H1 (cell line): Measurements from ENCODE around the gene NMRK2. TPM values are rescaled to one million over a fixed set of nuclear protein-coding genes. Genes with fewer than 3 reads are reported as not detected.

Experiments
- CTCF ChIA-PET: fragments of 300-600 bp; sonication (Branson Sonifier 250); formaldehyde crosslinking; loops from one replicate; lab custom pipeline; 2021; ENCODE audit not compliant: partially characterized antibody; lab: Charles Lee
- POLR2A ChIA-PET: fragments of 300-600 bp; sonication (Branson Sonifier 250); formaldehyde crosslinking; loops from one replicate; lab custom pipeline; 2021; ENCODE audit warnings: inconsistent platforms; ENCODE audit not compliant: partially characterized antibody; lab: Charles Lee
- DNase-seq, 2 experiments: peaks; one replicate each; pipeline versions ENCODE4 v3.0.0 to v3.0.0-alpha.2; 2010 to 2022; ENCODE audit warnings: low spot score in 2 of 2, low read depth in 1 of 2, mixed read lengths in 1 of 2
- FAIRE-seq: peaks from 2 replicates; lab custom pipeline; 2011; peaks lifted over from hg19 to GRCh38; lab: Jason Lieb, UNC
- H2AFZ ChIP-seq: 2 replicates; pipeline ENCODE4 v1.8.1; 2012; ENCODE audit warnings: low read length, inconsistent platforms
- H2AK5ac ChIP-seq: 2 replicates; pipeline ENCODE4 v1.6.1; 2013; ENCODE audit warnings: low read depth, low read length
- H2BK120ac ChIP-seq: replicated peaks from 2 replicates; pipeline ENCODE3; 2013; ENCODE audit warnings: low read depth, low read length, inconsistent platforms
- H2BK12ac ChIP-seq: 2 replicates; pipeline ENCODE4 v1.6.1; 2013; ENCODE audit warnings: low read depth, low read length
- H2BK15ac ChIP-seq: 2 replicates; pipeline ENCODE4 v1.6.1; 2013; ENCODE audit warnings: low read length
- H2BK20ac ChIP-seq: 2 replicates; pipeline ENCODE4 v1.6.1; 2013; ENCODE audit warnings: low read length
- H2BK5ac ChIP-seq: 2 replicates; pipeline ENCODE4 v1.6.1; 2013; ENCODE audit warnings: low read depth, low read length
- H3K14ac ChIP-seq: 2 replicates; pipeline ENCODE4 v1.6.1; 2013; ENCODE audit warnings: inconsistent platforms; ENCODE audit not compliant: insufficient read length
- H3K18ac ChIP-seq: 2 replicates; pipeline ENCODE4 v1.6.1; 2013; ENCODE audit warnings: low read length; ENCODE audit errors: extremely low read depth
- H3K23ac ChIP-seq: 2 replicates; pipeline ENCODE4 v1.6.1; 2013; ENCODE audit warnings: inconsistent platforms; ENCODE audit not compliant: insufficient read length
- H3K23me2 ChIP-seq: 2 replicates; pipeline ENCODE4 v1.6.1; 2013; ENCODE audit warnings: low read depth, low read length
- H3K27ac ChIP-seq: 2 replicates; pipeline ENCODE4 v1.6.1; 2011; ENCODE audit warnings: low read depth, low read length, inconsistent platforms
- H3K27me3 ChIP-seq, 4 experiments: replicated peaks in 1 of 4; 1 replicate in 1 of 4; 2 replicates in 3 of 4; pipeline versions ENCODE4 v1.6.1 to v1.8.1; 2011 to 2013; ENCODE audit warnings: low read length in 3 of 4, mild to moderate bottlenecking in 3 of 4, inconsistent platforms in 2 of 4, mixed read lengths in 2 of 4, moderate library complexity in 1 of 4; ENCODE audit not compliant: control insufficient read depth in 3 of 4, insufficient read depth in 3 of 4; ENCODE audit errors: extremely low read depth in 1 of 4
- H3K36me3 ChIP-seq, 4 experiments: 2 replicates each; pipeline versions ENCODE4 v1.6.1 to v1.8.1; 2011 to 2013; ENCODE audit warnings: mild to moderate bottlenecking in 4 of 4, low read length in 3 of 4, moderate library complexity in 2 of 4, control low read depth in 1 of 4, inconsistent platforms in 1 of 4; ENCODE audit not compliant: insufficient read depth in 4 of 4, control insufficient read depth in 2 of 4
- H3K4ac ChIP-seq: replicated peaks from 2 replicates; pipeline ENCODE3; 2013; ENCODE audit warnings: low read length, low read depth, mixed read lengths, inconsistent platforms; ENCODE audit not compliant: insufficient read length
- H3K4me1 ChIP-seq, 4 experiments: replicated peaks in 1 of 4; 1 replicate in 1 of 4; 2 replicates in 3 of 4; pipeline versions ENCODE4 v1.6.1 to v1.8.1; 2011 to 2013; ENCODE audit warnings: low read length in 3 of 4, inconsistent platforms in 2 of 4, mixed read lengths in 1 of 4; ENCODE audit not compliant: insufficient read depth in 4 of 4, control insufficient read depth in 3 of 4
- H3K4me2 ChIP-seq, 2 experiments: 2 replicates each; pipeline versions ENCODE4 v1.6.1 to v1.8.1; 2011 to 2013; ENCODE audit warnings: low read depth in 2 of 2, low read length in 2 of 2, control low read depth in 1 of 2, inconsistent platforms in 1 of 2, mild to moderate bottlenecking in 1 of 2; ENCODE audit not compliant: insufficient read depth in 1 of 2
- H3K4me3 ChIP-seq, 4 experiments: fragments of 200-600, 300-600 bp in 1 of 4; sonication (generic), shearing (Covaris generic), sonication (Bioruptor Twin) in 1 of 4; 2 replicates each; pipeline versions ENCODE4 v1.5.1 to v1.8.1; 2011 to 2016; ENCODE audit warnings: low read length in 4 of 4, low read depth in 3 of 4, control low read depth in 2 of 4, inconsistent platforms in 2 of 4, mild to moderate bottlenecking in 2 of 4, mixed read lengths in 1 of 4, moderate library complexity in 1 of 4; ENCODE audit not compliant: insufficient read depth in 2 of 4; ENCODE audit errors: extremely low read depth in 1 of 4
- H3K56ac ChIP-seq: replicated peaks from 2 replicates; pipeline ENCODE3; 2013; ENCODE audit warnings: low read depth, mild to moderate bottlenecking, mixed read lengths, low read length, inconsistent platforms; ENCODE audit not compliant: insufficient read length
- H3K79me1 ChIP-seq: 2 replicates; pipeline ENCODE4 v1.6.1; 2013; ENCODE audit warnings: low read depth, low read length, control low read depth
- H3K79me2 ChIP-seq, 2 experiments: 2 replicates each; pipeline versions ENCODE4 v1.6.1 to v1.8.1; 2012 to 2013; ENCODE audit warnings: low read length in 2 of 2, mild to moderate bottlenecking in 2 of 2, inconsistent platforms in 1 of 2; ENCODE audit not compliant: insufficient read depth in 2 of 2, control insufficient read depth in 1 of 2
- H3K9ac ChIP-seq, 4 experiments: replicated peaks in 1 of 4; 1 replicate in 1 of 4; 2 replicates in 3 of 4; pipeline versions ENCODE4 v1.6.1 to v1.8.1; 2011 to 2013; ENCODE audit warnings: low read depth in 3 of 4, low read length in 3 of 4, control low read depth in 2 of 4, mild to moderate bottlenecking in 2 of 4, moderate library complexity in 2 of 4, inconsistent platforms in 1 of 4; ENCODE audit errors: extremely low read depth in 1 of 4
- H3K9me3 ChIP-seq, 2 experiments: 2 replicates each; pipeline versions ENCODE4 v1.6.1 to v1.8.1; 2012 to 2013; ENCODE audit warnings: mild to moderate bottlenecking in 2 of 2, moderate library complexity in 2 of 2, control low read depth in 1 of 2, inconsistent platforms in 1 of 2, low read depth in 1 of 2, low read length in 1 of 2, mixed read lengths in 1 of 2; ENCODE audit not compliant: insufficient read depth in 2 of 2
- H4K20me1 ChIP-seq, 2 experiments: replicated peaks in 1 of 2; 2 replicates each; pipeline versions ENCODE3 to v1.8.1; 2011 to 2013; ENCODE audit warnings: inconsistent platforms in 2 of 2, low read length in 2 of 2, mild to moderate bottlenecking in 1 of 2; ENCODE audit not compliant: insufficient read depth in 2 of 2, control insufficient read depth in 1 of 2
- H4K5ac ChIP-seq: 2 replicates; pipeline ENCODE4 v1.6.1; 2013; ENCODE audit warnings: low read length, low read depth, mixed read lengths, inconsistent platforms; ENCODE audit not compliant: insufficient read length
- H4K8ac ChIP-seq: 2 replicates; pipeline ENCODE4 v1.8.0; 2013; ENCODE audit warnings: mild to moderate bottlenecking, moderate library complexity, low read length, inconsistent platforms; ENCODE audit not compliant: insufficient read depth; ENCODE audit errors: extremely low read depth
- H4K91ac ChIP-seq: replicated peaks from 2 replicates; pipeline ENCODE3; 2013; ENCODE audit warnings: low read length, mixed read lengths, inconsistent platforms; ENCODE audit not compliant: insufficient read length
- JUN ChIP-seq: IDR thresholded peaks from 2 replicates; pipeline ENCODE4 v1.6.1; 2011; ENCODE audit warnings: low read depth, mild to moderate bottlenecking, improper control_type of control experiment, low read length
- KDM1A ChIP-seq: fragments of 200-600, 300-600 bp; sonication (generic); IDR thresholded peaks from 2 replicates; pipeline ENCODE4 v1.7.1; 2016; ENCODE audit warnings: mild to moderate bottlenecking, low read length, borderline replicate concordance
- POLR2AphosphoS5 ChIP-seq: IDR thresholded peaks from 2 replicates; pipeline ENCODE4 v1.6.1; 2011; ENCODE audit warnings: low read depth, low read length
- POU5F1 ChIP-seq: IDR thresholded peaks from 2 replicates; pipeline ENCODE4 v1.6.1; 2011; ENCODE audit warnings: low read depth, mild to moderate bottlenecking, low read length, moderate library complexity
- RXRA ChIP-seq: IDR thresholded peaks from 2 replicates; pipeline ENCODE4 v1.6.1; 2011; ENCODE audit warnings: low read depth, mild to moderate bottlenecking, low read length, moderate library complexity; ENCODE audit not compliant: insufficient read depth
- SRF ChIP-seq: IDR thresholded peaks from 2 replicates; pipeline ENCODE4 v1.6.1; 2011; ENCODE audit warnings: mild to moderate bottlenecking, low read depth, low read length, moderate library complexity
- TAF7 ChIP-seq: optimal IDR thresholded peaks from 2 replicates; pipeline ENCODE3; 2011; ENCODE audit warnings: low read depth, mild to moderate bottlenecking, inconsistent platforms, low read length, moderate library complexity, borderline replicate concordance
- TEAD4 ChIP-seq: IDR thresholded peaks from 2 replicates; pipeline ENCODE4 v1.6.1; 2012; ENCODE audit warnings: low read depth, low read length, inconsistent platforms, mixed read lengths
- WGBS, 2 experiments: shearing (Covaris generic) in 1 of 2; methylation state at CpG; one replicate each; pipeline versions ENCODE4 v1.1.6 to v1.1.7; 2013 to 2015; ENCODE audit warnings: low lambda C conversion rate in 2 of 2, mixed read lengths in 2 of 2, inconsistent platforms in 1 of 2, low coverage in 1 of 2, missing lambda C conversion rate in 1 of 2; ENCODE audit not compliant: insufficient replicate concordance in 2 of 2, insufficient coverage in 1 of 2, insufficient read length in 1 of 2; ENCODE audit errors: extremely low coverage in 1 of 2, missing lambda C conversion rate in 1 of 2; 5-methylcytosine and 5-hydroxymethylcytosine counted together
- polyA plus RNA-seq, 7 experiments: library from polyadenylated mRNA; depleted of rRNA in 3 of 7; stranded (reverse) in 5 of 7; unstranded in 2 of 7; fragments of >200 nt in 5 of 7; fragments of 200-250 nt in 2 of 7; gene quantifications; 1 replicate in 5 of 7; 2 replicates in 1 of 7; 4 replicates in 1 of 7; pipeline versions ENCODE4 v1.2.1 to v1.2.3, GENCODE V29; 2011 to 2013; ENCODE audit warnings: missing spikeins in 2 of 7, mixed read lengths in 2 of 7
- total RNA-seq: library from RNA; stranded (reverse); fragmentation: NEBNext Ultra II Directional; extraction: Animal tissue kit (Norgen Biotek cat#: 25700); gene quantifications from 2 replicates; pipeline ENCODE4 v1.2.1, GENCODE V29; 2021
- TF ChIP-seq, protein P1 (sequence below): IDR thresholded peaks from 2 replicates; pipeline ENCODE4 v1.6.1; 2011; ENCODE audit warnings: low read depth, mild to moderate bottlenecking, low read length; ENCODE audit not compliant: insufficient read depth

Gene NMRK2
- total and polyA plus RNA-seq, 2 of the 8 experiments (the other 6 are each of a cell fraction or from before 2014, with no cell fraction given), result 87.4 to 206 TPM

DNA sequence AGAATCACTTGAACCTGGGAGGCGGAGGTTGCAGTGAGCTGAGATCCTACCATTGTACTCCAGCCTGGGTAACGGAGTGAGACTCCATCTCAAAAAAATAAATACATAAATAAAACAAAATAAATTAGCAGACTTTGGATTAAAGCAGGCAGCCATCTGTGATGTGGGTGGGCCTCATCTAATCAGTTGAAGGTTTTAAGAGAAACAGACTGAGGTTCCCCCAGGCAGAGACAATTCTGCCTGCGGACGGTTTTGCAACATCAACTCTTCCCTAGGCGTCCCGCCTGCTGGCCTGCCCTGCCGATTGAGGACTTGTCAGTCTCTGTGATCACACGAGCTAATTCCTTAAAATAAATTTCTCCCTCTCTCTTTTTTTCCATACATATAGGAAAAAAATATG lies 28.6 kb upstream of the NMRK2 start:
- H4K8ac ChIP-seq, result no peak overlapping the region
- no peak overlapping the region for H3K4me3 ChIP-seq
- no peak overlapping the region for H2BK20ac ChIP-seq
- H4K5ac ChIP-seq, result no peak overlapping the region
- H3K9me3 ChIP-seq, result peaks cover 0 to 2% of the 10 kb centered on the region in 2 experiments; a peak in 1 of 4 replicates
- no peak overlapping the region for H2BK15ac ChIP-seq
- FAIRE-seq (no peak), DNase-seq (no peak)
- H3K79me2 ChIP-seq, result no peaks in the 10 kb centered on the region
- H3K14ac ChIP-seq, result no peak overlapping the region
- no peaks in the 10 kb centered on the region for H3K4me1 ChIP-seq
- no peak for TF ChIP-seq TEAD4
- TF ChIP-seq KDM1A, result no peak
- no peak for TF ChIP-seq SRF
- TF ChIP-seq POLR2AphosphoS5, result no peak
- no peak for TF ChIP-seq RXRA
- no peak for TF ChIP-seq JUN
- TF ChIP-seq TAF7, result no peak
- no peak for TF ChIP-seq POU5F1
- TF ChIP-seq, protein P1, sequence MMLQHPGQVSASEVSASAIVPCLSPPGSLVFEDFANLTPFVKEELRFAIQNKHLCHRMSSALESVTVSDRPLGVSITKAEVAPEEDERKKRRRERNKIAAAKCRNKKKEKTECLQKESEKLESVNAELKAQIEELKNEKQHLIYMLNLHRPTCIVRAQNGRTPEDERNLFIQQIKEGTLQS, result no peak
- no peak overlapping the region for H4K91ac ChIP-seq
- H2BK120ac ChIP-seq, result no peak overlapping the region
- no peak overlapping the region for H3K4ac ChIP-seq
- H3K36me3 ChIP-seq, result peaks cover 0 to 22% (median 10%) of the 10 kb centered on the region in 4 experiments; a peak in 7 of 8 replicates
- H3K23ac ChIP-seq, result no peak overlapping the region
- 89% methylated on average over 8 of the region's 8 CpGs; no CpG with 5 or more reads in 1 of the 2 experiments for WGBS, 2 experiments
- H2BK5ac ChIP-seq, result no peak overlapping the region
- H3K27me3 ChIP-seq, result no peaks in the 10 kb centered on the region
- POLR2A ChIA-PET, result interaction anchor here (1.4 kb wide), 1 partner anchor 68 kb away, joined by 3 read pairs; no protein-coding TSS in a partner anchor
- no peak overlapping the region for H2BK12ac ChIP-seq
- no peak overlapping the region for H2AFZ ChIP-seq
- CTCF ChIA-PET, result no interaction called here
- 0 out of 2 replicates have a peak, but pooled peaks cover 2% of the 10 kb centered on the region for H3K79me1 ChIP-seq
- H3K56ac ChIP-seq, result no peak overlapping the region
- H3K27ac ChIP-seq, result no peak overlapping the region
- H3K18ac ChIP-seq, result no peak overlapping the region
- no peaks in the 10 kb centered on the region for H3K23me2 ChIP-seq
- no peak overlapping the region for H3K4me2 ChIP-seq
- H3K9ac ChIP-seq, result no peak overlapping the region
- peaks cover 0 to 2% of the 10 kb centered on the region in 2 experiments for H4K20me1 ChIP-seq
- H2AK5ac ChIP-seq, result no peak overlapping the region
